Activated CD8-positive, alpha-beta T cell treated with anti-CD3 and anti-CD28 coated beads, Interleukin-2, amount 10 ng/mL, durations not matched to agents 7 days and 5 days (primary cell): ENCODE results near the gene RASSF1. TPM values are rescaled to one million over a fixed set of nuclear protein-coding genes. Genes with fewer than 3 reads are reported as not detected.

Experiments
- ATAC-seq: fragments of 150-1000 bp; cut with Tn5 transposase; one replicate; pipeline ENCODE4 v1.10.0; 2021; ENCODE audit warnings: moderate library complexity
- CTCF ChIA-PET: fragments of 350-600 bp; sonication (Branson Sonifier 250); formaldehyde crosslinking; loops from one replicate; lab custom pipeline; 2021; ENCODE audit warnings: antibody characterized with exemption; lab: Charles Lee
- POLR2A ChIA-PET: fragments of 350-600 bp; sonication (Branson Sonifier 250); formaldehyde crosslinking; loops from one replicate; lab custom pipeline; 2021; ENCODE audit warnings: antibody characterized with exemption; lab: Charles Lee
- DNase-seq: peaks from one replicate; pipeline ENCODE4 v3.0.0-alpha.2; 2020
- H3K27ac Mint-ChIP-seq: one replicate; pipeline ENCODE4 v1.8.0; 2021; ENCODE audit warnings: mild to moderate bottlenecking, mixed read lengths
- H3K27me3 Mint-ChIP-seq: one replicate; pipeline ENCODE4 v1.8.0; 2021; ENCODE audit warnings: low read depth, mixed read lengths
- H3K36me3 Mint-ChIP-seq: one replicate; pipeline ENCODE4 v1.8.0; 2021; ENCODE audit warnings: low read depth, mixed read lengths
- H3K4me1 Mint-ChIP-seq: one replicate; pipeline ENCODE4 v1.8.0; 2021; ENCODE audit warnings: low read depth, mixed read lengths
- H3K4me3 Mint-ChIP-seq: one replicate; pipeline ENCODE4 v1.8.0; 2021; ENCODE audit warnings: mild to moderate bottlenecking, mixed read lengths
- H3K9me3 Mint-ChIP-seq: one replicate; pipeline ENCODE4 v1.8.0; 2022; ENCODE audit warnings: mixed read lengths; ENCODE audit not compliant: insufficient read depth
- total RNA-seq, 2 experiments: library from RNA; stranded (reverse); gene quantifications; one replicate each; pipeline ENCODE4 v1.2.3, GENCODE V29; 2021

RASSF1 gene
- total RNA-seq, 2 experiments from 2014 or later: 172 to 174 TPM

DNA sequence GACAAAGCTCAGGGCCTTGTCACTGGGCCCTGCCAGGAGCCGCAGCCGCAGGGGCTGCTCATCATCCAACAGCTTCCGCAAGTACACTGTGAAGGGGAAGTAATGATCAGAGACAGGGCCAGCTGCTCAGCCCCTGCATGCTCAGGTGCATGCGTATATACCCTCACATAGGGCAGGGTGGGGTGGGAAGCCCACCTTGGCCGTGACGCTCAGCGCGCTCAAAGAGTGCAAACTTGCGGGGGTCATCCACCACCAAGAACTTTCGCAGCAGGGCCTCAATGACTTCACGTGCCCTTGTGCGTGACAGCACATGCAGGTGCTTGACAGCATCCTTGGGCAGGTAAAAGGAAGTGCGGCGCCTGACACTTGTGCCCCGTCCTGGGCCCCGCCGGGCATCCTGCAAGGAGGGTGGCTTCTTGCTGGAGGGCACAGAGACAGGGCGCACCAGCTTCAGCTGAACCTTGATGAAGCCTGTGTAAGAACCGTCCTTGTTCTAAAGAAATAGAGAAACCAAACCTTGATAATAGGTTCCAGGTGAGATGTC lies 9.2 kb downstream of the RASSF1 start:
- no peaks in the 10 kb centered on the region for H3K27me3 Mint-ChIP-seq
- ChIA-PET POLR2A (interaction anchor here (1.3 kb wide), 1 partner anchor 9 kb away, joined by 5 read pairs; the partner anchor contains the start of gene RASSF1), CTCF (no interaction called here)
- H3K27ac Mint-ChIP-seq: peak overlapping the region; percentile 43
- peaks cover 74% of the 10 kb centered on the region for H3K36me3 Mint-ChIP-seq
- H3K4me3 Mint-ChIP-seq: no peak overlapping the region
- peaks cover 60% of the 10 kb centered on the region for H3K4me1 Mint-ChIP-seq
- no peaks in the 10 kb centered on the region for H3K9me3 Mint-ChIP-seq
- DNase-seq (no peak), ATAC-seq (no peak)

DNA sequence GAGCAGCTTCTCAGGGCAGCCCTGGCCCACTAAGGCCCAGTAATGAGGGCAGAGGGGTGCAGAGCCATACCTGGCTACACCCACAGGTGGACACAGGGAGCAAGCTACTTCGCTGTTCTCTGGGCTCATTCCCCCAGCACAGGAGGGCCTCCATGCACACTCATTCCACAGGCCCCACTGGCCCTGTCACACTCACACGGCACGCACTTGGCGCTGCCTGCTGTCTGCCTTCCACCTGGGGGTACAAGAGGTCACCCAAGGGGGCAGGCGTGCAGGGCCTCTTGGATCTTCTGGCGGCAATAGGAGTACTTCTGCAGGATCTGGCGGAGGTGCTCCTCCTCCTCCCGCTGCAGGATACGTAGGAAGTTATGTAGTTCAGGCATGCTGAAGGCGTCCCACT lies 10.3 kb downstream of the RASSF1 start:
- Mint-ChIP-seq H3K4me1 (peaks cover 52% of the 10 kb centered on the region), H3K27me3 (no peaks in the 10 kb centered on the region), H3K4me3 (no peak overlapping the region), H3K9me3 (no peaks in the 10 kb centered on the region), H3K27ac (peak overlapping the region; percentile 46), H3K36me3 (peaks cover 66% of the 10 kb centered on the region)
- CTCF ChIA-PET: no interaction called here
- DNase-seq: no peak
- ATAC-seq: no peak
- POLR2A ChIA-PET: interaction anchor here (1.1 to 3.1 kb wide), 3 partner anchors 7 to 11 kb away, joined by 3 to 40 read pairs (median 5); partner anchors contain the start of gene RASSF1

DNA sequence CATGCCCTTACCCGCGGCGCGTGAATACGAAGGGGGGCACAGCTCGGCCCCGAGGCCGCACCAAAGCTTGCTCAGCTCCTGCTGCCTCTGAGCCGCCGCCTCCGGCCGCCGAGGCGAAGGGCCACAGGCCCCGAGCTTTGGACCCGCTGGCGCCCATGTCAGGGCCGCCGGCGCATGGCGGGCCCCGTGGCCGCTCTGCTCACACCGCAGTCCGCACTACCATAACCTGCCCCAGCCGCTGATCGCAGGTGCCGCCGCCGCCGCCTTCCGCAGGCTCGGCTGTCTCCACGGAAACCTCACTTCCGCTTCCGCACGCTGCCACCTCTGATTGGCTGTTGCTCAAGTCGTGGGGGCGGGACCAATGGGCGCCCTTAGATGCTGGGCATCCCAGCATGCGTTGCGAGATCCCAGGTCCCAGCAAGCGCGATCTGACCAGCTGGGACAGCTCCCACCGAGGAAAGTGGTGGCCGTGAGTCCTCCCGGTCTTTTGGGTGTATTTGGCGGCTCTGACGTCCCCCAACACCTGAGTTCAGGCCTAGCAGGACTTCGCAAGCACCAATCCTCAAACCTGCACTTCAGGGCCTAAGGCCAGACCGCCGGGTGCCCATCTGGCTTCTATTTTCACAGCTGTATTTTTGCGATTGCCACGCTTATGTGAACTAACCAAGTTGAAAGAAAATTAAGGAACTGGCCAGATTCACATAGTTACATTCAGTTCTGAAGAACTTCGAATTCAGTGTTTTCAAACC lies 12.5 kb downstream of the RASSF1 start, which contains the start of gene TUSC2:
TUSC2 (minus strand) TSS at position 281 of the 749 bp plus-strand sequence; CDS start at position 157, 124 bp downstream.
- POLR2A ChIA-PET: interaction anchor here (0.9 to 3.1 kb wide), 5 partner anchors 9 to 82 kb away, joined by 3 to 40 read pairs (median 10); partner anchors contain the start of genes HYAL3, NAA80 and RASSF1
- no peaks in the 10 kb centered on the region for H3K27me3 Mint-ChIP-seq
- peaks cover 51% of the 10 kb centered on the region for H3K36me3 Mint-ChIP-seq
- DNase-seq (peak; percentile 97), ATAC-seq (peak; percentile 91)
- CTCF ChIA-PET: interaction anchor here (0.8 to 2.9 kb wide), 5 partner anchors 9 to 81 kb away, joined by 3 to 22 read pairs (median 5); no protein-coding TSS in a partner anchor
- H3K27ac Mint-ChIP-seq: peak within 1 kb of the TSS; percentile 89
- no peaks in the 10 kb centered on the region for H3K9me3 Mint-ChIP-seq
- peaks cover 42% of the 10 kb centered on the region for H3K4me1 Mint-ChIP-seq
- H3K4me3 Mint-ChIP-seq: peak within 1 kb of the TSS; percentile 87

DNA sequence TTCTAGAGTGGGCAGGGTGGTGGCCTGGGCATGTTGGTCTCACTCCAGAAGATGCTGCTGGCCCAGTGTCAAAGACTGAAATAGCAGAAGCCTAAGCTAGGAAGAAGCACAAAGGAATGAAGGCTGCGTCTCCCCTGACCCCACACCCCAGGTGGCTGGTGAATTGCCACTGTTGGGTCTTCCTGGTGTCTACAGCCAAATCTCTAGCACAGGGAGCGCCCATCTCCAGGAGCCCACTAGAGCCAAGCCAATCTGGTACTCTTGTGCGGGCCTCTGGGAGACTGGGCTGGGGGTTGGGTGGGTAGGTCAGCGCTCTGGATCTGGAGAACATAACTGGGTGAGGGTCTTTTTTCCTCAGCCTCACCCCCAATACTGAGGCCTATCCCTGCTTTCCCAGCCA lies 13.5 kb downstream of the RASSF1 start:
- no peaks in the 10 kb centered on the region for H3K9me3 Mint-ChIP-seq
- H3K27ac Mint-ChIP-seq: peak overlapping the region; percentile 83
- H3K27me3 Mint-ChIP-seq: no peaks in the 10 kb centered on the region
- H3K4me3 Mint-ChIP-seq: peak overlapping the region; percentile 87
- peaks cover 41% of the 10 kb centered on the region for H3K4me1 Mint-ChIP-seq
- ATAC-seq (no peak), DNase-seq (no peak)
- peaks cover 43% of the 10 kb centered on the region for H3K36me3 Mint-ChIP-seq
- CTCF ChIA-PET: interaction anchor here (0.8 to 2.9 kb wide), 5 partner anchors 8 to 133 kb away, joined by 3 to 22 read pairs (median 6); partner anchors contain the start of genes HYAL3 and NAA80
- POLR2A ChIA-PET: interaction anchor here (0.8 to 3.1 kb wide), 6 partner anchors 9 to 81 kb away, joined by 3 to 40 read pairs (median 8); partner anchors contain the start of genes HYAL3, NAA80 and RASSF1

DNA sequence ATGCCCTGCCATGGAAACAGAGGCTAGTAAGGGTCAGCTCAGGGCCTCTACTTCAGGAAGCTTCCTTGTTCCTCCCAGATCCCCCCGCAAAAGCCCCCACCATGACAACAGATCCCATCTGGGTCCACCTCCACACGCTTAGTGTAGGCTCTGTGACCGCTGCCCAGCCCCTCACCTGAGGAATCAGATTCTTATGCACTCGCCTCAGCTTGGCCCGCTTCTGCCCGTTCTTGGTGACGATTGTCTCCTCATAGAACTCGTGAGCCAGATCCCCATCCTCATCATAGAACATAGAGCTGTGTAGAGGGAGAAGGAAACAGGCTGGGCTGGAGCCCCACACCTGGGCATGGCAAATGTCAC lies 14.5 kb downstream of the RASSF1 start:
- H3K4me1 Mint-ChIP-seq: peaks cover 37% of the 10 kb centered on the region
- no peak for ATAC-seq
- no peak overlapping the region for H3K27ac Mint-ChIP-seq
- no peaks in the 10 kb centered on the region for H3K27me3 Mint-ChIP-seq
- H3K9me3 Mint-ChIP-seq: no peaks in the 10 kb centered on the region
- peak overlapping the region; percentile 18 for H3K4me3 Mint-ChIP-seq
- peaks cover 35% of the 10 kb centered on the region for H3K36me3 Mint-ChIP-seq
- DNase-seq: no peak
- ChIA-PET POLR2A (no interaction called here), CTCF (interaction anchor here (1.1 to 1.4 kb wide), 2 partner anchors 27 to 132 kb away, joined by 3 to 6 read pairs; partner anchors contain the start of genes HYAL3 and NAA80)

DNA sequence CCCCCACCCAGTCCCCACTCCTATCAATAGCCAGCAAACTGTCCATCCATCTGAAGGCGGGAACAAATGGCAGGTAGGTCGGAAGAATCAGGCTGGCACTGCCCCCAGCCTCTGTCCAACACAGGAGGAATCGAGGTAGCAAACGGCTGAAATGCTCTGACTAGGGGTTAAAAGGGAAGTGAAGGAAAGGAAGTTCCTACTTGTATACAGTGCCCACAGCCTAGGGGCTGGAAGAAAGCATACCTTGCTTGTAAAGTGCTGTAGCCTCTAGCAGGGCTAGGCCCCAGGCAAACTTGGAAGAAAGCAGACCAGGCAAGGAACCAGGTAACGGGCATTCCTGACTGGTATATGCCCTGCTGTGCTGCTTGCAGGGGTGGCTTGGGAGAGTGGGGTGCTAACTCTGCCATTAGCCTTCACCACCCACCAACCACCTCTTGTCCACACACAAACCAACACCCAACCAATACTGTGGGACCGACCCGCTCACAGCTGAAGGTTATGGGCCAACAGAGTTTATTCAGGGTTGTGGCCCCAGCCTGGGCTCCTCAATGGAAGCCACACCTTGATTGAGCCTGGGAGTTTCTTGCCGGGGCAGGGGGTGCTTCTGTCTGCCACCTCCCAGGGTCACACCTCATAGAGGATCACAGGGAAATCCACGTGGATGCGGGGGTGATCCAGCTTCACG lies 15.0 kb downstream of the RASSF1 start:
- Mint-ChIP-seq H3K4me1 (peaks cover 38% of the 10 kb centered on the region), H3K9me3 (no peaks in the 10 kb centered on the region), H3K27me3 (no peaks in the 10 kb centered on the region), H3K4me3 (no peak overlapping the region), H3K36me3 (peaks cover 29% of the 10 kb centered on the region), H3K27ac (no peak overlapping the region)
- no peak for DNase-seq
- ATAC-seq: no peak
- CTCF ChIA-PET: interaction anchor here (1.1 to 7.4 kb wide), 7 partner anchors 9 to 132 kb away, joined by 3 to 113 read pairs (median 11); partner anchors contain the start of genes HYAL1, HYAL3, IFRD2 and NAA80
- POLR2A ChIA-PET: interaction anchor here (0.6 kb wide), 1 partner anchor 69 kb away, joined by 3 read pairs; no protein-coding TSS in a partner anchor

DNA sequence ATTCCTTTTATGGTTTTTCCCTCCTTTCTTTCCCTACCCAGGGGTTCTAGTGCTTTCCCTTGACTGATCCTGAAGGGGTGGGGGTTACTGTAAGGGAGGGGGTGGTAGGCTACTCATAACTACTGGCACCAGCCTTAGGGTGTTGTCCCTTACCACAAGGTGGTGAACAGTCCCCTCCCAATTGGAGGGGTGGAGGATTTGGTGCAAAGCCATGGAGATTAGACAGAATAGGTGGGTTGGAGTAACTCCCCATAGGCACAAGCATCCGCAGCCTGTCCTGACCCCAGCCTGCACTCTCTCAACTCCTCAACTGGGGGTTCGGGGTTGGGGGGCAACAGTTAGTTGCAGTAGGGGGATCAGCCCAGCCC lies 15.5 kb downstream of the RASSF1 start:
- ATAC-seq (no peak), DNase-seq (no peak)
- H3K4me3 Mint-ChIP-seq: no peak overlapping the region
- H3K27ac Mint-ChIP-seq: no peak overlapping the region
- peaks cover 43% of the 10 kb centered on the region for H3K4me1 Mint-ChIP-seq
- peaks cover 25% of the 10 kb centered on the region for H3K36me3 Mint-ChIP-seq
- CTCF ChIA-PET: interaction anchor here (1.3 to 7.4 kb wide), 10 partner anchors 9 to 95 kb away, joined by 5 to 113 read pairs (median 10); partner anchors contain the start of genes HYAL1, HYAL3, IFRD2 and NAA80
- POLR2A ChIA-PET: no interaction called here
- no peaks in the 10 kb centered on the region for H3K9me3 Mint-ChIP-seq
- no peaks in the 10 kb centered on the region for H3K27me3 Mint-ChIP-seq

DNA sequence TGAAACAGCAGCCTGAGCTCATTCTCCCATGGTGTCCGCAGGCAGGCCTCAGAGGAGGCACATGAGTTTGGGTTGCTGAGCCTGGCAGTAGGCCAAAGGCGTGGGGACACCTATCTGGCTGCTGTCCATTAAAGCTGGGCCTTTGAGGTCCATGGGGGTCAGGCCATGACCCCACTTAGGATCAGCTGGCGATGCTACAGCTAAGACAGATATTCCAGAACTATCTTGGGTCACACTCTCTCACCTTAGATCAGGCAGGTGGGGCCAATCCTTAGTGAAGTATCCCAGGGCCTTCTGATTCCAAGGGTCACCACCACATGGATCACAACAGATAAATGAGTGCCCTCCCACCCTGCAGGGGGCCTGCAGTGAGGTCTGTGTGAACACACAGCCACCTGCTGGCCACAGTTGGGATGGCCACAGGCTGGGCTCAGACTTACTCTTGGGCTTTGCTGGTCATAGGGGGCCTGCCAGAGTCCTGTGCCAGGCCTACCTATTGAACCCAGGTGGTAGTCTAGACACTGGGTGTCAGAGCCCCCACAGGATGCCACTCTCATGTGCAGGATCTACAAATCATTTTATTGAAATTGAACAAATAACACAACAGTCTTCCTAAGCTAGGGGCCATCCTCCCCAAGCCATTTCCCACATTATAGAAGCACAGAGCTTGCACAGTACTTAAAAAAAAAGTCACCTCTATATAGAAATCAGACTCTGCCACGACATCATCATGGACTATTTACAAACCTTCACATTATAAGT lies 16.1 kb downstream of the RASSF1 start:
- Mint-ChIP-seq H3K36me3 (peaks cover 21% of the 10 kb centered on the region), H3K4me1 (peaks cover 46% of the 10 kb centered on the region), H3K27me3 (no peaks in the 10 kb centered on the region), H3K4me3 (no peak overlapping the region), H3K27ac (peak overlapping the region; percentile 24), H3K9me3 (no peaks in the 10 kb centered on the region)
- peak; percentile 27 for ATAC-seq
- peak; percentile 77 for DNase-seq
- POLR2A ChIA-PET: interaction anchor here (0.6 to 3.8 kb wide), 5 partner anchors 10 to 32 kb away, joined by 3 to 20 read pairs (median 4); partner anchors contain the start of genes HYAL3, IFRD2 and NAA80
- CTCF ChIA-PET: interaction anchor here (0.5 to 7.4 kb wide), 21 partner anchors 9 to 1930 kb away, joined by 3 to 113 read pairs (median 7); partner anchors contain the start of genes HYAL1, HYAL3, IFRD2 and LSMEM2

DNA sequence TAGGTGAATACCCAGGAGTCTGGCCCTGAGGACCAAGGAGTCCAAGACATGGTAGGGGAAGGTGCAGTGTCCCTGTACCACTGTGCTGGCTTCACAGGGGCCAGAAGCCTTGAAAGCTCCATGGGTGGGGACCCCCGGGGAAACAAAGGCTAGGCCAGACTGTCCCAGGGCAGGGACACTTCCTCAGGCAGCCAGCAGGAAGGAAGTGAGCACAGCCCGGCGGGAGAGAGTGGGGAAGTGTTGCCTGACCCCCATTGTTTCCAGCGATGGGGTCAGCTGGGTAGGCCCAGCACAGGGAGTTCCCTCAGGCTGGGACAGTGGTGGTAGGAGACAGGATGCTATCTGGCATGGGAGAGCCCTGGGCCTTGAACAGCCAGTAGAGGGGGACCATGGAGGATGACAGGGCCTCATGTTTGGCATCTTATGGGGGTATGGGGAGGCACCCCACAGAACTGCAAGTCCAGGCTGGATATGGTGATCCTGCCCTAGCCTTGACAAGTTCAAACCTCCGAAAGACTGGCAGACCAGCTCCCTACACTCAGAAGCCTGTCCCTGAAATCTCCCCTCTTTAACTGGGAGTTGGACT lies 16.9 kb downstream of the RASSF1 start:
- H3K9me3 Mint-ChIP-seq: no peaks in the 10 kb centered on the region
- ATAC-seq: no peak
- peaks cover 46% of the 10 kb centered on the region for H3K4me1 Mint-ChIP-seq
- no peak overlapping the region for H3K4me3 Mint-ChIP-seq
- no peaks in the 10 kb centered on the region for H3K27me3 Mint-ChIP-seq
- peak overlapping the region; percentile 43 for H3K27ac Mint-ChIP-seq
- ChIA-PET POLR2A (interaction anchor here (0.8 to 3.8 kb wide), 5 partner anchors 11 to 31 kb away, joined by 4 to 20 read pairs (median 4); partner anchors contain the start of genes HYAL3, IFRD2 and NAA80), CTCF (interaction anchor here (0.5 to 7.4 kb wide), 21 partner anchors 8 to 1931 kb away, joined by 3 to 113 read pairs (median 7); partner anchors contain the start of genes HYAL1, HYAL3, IFRD2 and LSMEM2)
- peaks cover 21% of the 10 kb centered on the region for H3K36me3 Mint-ChIP-seq
- DNase-seq: no peak

DNA sequence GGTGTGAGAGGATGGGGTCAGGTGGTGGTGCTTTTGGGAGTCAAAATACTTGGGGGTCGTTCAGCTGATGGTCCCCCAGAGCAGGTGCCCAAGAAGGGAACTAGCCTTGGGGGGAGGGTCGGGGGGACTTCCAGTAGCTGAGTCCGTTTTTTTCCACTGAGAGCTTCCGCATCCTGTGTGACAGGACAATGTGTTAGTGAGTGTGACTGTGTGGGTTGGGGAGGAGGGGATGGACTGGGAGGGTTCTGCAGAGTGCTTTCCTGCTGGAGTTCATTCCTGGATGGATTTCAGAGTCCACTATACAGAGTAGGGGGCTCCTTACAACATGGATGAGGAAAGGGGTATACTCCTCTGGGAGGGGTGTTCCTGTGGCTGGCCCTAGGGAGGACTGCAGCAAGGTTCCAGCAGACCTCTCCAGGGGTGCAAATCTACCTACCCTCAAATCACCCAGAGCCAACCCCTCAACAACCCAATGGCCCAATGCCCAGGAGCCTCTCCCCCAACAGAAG lies 17.5 kb downstream of the RASSF1 start:
- Mint-ChIP-seq H3K4me3 (no peak overlapping the region), H3K27me3 (no peaks in the 10 kb centered on the region), H3K36me3 (peaks cover 16% of the 10 kb centered on the region), H3K9me3 (no peaks in the 10 kb centered on the region), H3K4me1 (peaks cover 44% of the 10 kb centered on the region), H3K27ac (peak overlapping the region; percentile 43)
- ChIA-PET CTCF (interaction anchor here (1.1 to 7.4 kb wide), 5 partner anchors 8 to 89 kb away, joined by 4 to 113 read pairs (median 17); partner anchors contain the start of genes HYAL1, HYAL3 and NAA80), POLR2A (interaction anchor here (0.8 to 3.8 kb wide), 3 partner anchors 12 to 31 kb away, joined by 4 to 20 read pairs (median 4); partner anchors contain the start of gene IFRD2)
- ATAC-seq (no peak), DNase-seq (peak; percentile 20)
